Renal cortex interstitium (tissue), 11 donors: ENCODE measurements around the gene CHMP1A. TPM values are rescaled to one million over a fixed set of nuclear protein-coding genes. Genes with fewer than 3 reads are reported as not detected.

ENCODE experiments used
- DNase-seq, 11 donors: peaks; one replicate each; pipeline ENCODE4 v3.0.0-alpha.2; 2013; ENCODE audit warnings: low read depth in 9 of 11, low spot score in 4 of 11; ENCODE audit errors: extremely low read depth in 1 of 11
- polyA plus RNA-seq, 3 donors: library from polyadenylated mRNA; unstranded; fragments of 120-200 nt; gene quantifications; one replicate each; pipeline ENCODE4 v1.2.1, GENCODE V29; 2013; ENCODE audit not compliant: insufficient read length in 3 of 3

CHMP1A gene
- polyA plus RNA-seq, 3 donors: 60.4 to 83.1 (median 79.7) TPM

GRCh38 chr16:89599451-89599858 is 58.1 kb downstream of the CHMP1A start:
- no peak for DNase-seq

- DNase-seq: no peak
These were observed 59.3 kb downstream of the CHMP1A start for GRCh38 chr16:89598199-89598598.

DNA sequence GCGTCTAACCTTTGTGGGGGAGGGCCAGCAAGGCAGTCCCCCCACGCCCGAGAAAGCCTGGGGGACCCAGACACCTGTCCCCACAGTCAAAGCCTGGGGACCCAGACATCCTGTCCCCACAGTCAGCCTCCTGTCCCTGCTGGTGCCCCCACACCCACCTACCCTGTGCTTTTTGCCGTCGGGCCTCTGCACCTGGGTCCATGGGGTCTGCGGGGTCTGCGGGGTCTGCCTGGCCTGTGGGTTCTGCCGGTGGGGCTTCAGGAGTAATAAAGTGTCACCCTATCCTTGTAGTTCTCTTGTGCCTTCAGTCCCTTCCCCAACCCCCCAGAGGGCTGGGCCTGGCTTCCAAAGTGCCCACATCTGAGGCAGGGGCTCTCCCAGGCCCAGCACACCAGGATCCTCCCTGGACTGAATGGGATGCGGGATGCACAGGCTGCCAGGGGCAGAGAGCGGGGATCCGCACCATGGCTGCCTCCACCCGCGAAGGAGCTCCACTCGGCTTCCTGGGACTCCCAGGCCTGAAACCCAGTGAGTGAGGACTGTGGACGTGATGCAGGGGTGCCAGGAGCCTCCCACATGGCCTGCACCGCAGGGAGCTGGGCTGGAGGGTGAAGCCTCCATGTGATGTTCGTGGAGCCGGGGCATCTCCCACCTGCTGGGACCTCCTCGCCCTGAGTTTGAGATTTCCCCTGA is 60.4 kb downstream of the CHMP1A start:
- no peak for DNase-seq

DNA sequence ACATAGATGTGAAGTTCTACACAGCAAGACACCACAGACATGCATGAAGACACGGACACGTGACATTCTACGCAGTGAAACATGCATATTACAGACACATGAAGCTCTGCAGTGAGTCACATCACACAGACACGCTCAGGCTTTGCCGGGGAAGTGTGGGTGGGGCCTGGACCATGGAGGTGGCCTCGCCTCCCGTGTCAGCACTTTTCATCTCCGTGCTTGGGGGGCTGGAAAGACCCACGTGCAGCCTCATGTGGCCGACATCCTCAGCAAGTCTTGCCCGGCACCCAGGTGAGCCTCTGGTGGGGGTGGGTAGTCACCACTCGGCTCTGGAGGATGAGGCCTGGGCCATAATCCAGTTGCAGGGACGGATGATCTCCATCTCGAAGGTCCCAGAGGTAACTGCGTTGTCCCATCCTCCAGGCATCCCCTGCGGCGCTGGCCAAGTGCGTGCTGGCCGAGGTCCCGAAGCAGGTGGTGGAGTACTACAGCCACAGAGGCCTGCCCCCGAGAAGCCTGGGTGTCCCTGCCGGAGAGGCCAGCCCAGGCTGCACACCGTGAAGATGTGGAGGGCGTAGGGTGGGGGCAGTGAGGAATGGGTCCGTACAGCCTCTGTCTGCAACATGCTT is 61.3 kb downstream of the CHMP1A start:
- DNase-seq: no peak

DNA sequence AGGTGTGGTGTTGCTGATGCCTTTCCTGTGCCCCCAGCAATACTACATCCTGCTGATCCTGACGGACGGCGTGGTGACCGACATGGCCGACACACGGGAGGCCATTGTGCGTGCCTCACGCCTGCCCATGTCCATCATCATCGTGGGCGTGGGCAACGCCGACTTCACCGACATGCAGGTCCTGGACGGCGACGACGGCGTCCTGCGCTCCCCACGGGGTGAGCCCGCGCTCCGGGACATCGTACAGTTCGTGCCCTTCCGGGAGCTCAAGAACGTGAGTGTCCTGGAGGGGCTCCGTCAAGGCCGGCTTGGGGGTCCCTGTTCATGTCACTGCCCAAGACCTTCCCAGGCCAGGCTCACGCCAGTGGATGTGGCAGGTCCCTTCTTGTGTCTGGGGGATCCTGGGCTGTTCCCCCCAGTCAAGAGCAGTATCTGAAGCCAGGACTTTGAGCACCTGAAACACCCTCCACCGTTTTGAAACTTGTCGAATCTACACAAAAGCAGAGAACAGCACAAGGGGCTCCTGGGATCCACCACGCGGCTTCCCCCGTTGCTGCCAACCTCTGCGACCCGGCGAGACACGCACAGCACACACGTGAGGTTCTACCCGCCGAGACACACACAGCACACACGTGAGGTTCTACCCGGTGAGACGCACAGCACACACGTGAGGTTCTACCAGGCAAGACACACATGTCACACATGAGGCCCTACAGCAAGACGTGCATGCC is 62.0 kb downstream of the CHMP1A start:
- DNase-seq: no peak

Other genes with a start within 250 kb of the CHMP1A start
- gene ANKRD11, start 167.1 kb downstream of the CHMP1A start, polyA plus RNA-seq: 100 to 1,000 TPM in 2 of 3 donors, 10 to 100 TPM in 1; 98.3 to 127 (median 111) TPM
- 100 to 1,000 TPM in 1 of 3 donors, 10 to 100 TPM in 2; 92.6 to 132 (median 98.7) TPM for gene SPG7, start 149.3 kb downstream of the CHMP1A start, polyA plus RNA-seq
- gene RPL13, start 97.0 kb downstream of the CHMP1A start, polyA plus RNA-seq: 1,000 to 10,000 TPM; 1,503 to 2,429 (median 2,392) TPM
- gene CPNE7, start 82.0 kb downstream of the CHMP1A start, polyA plus RNA-seq: 1 to 10 TPM; 6.6 to 7.7 (median 6.8) TPM
- gene DPEP1, start 44.1 kb downstream of the CHMP1A start, polyA plus RNA-seq: 10 to 100 TPM; 28.6 to 62.6 (median 43.9) TPM
- gene SPATA33, start 128 bp upstream of the CHMP1A start, polyA plus RNA-seq: 10 to 100 TPM; 16.5 to 17.2 (median 16.6) TPM
- 100 to 1,000 TPM in 2 of 3 donors, 10 to 100 TPM in 1; 90.3 to 167 (median 127) TPM for gene CDK10, start 29.0 kb upstream of the CHMP1A start, polyA plus RNA-seq
- 10 to 100 TPM in 1 of 3 donors, 1 to 10 TPM in 2; 5.2 to 11.2 (median 8.2) TPM for gene SPATA2L, start 44.0 kb upstream of the CHMP1A start, polyA plus RNA-seq
- 10 to 100 TPM; 10.2 to 16.5 (median 13.1) TPM for gene VPS9D1, start 63.2 kb upstream of the CHMP1A start, polyA plus RNA-seq
- 10 to 100 TPM; 24.3 to 34.7 (median 29.5) TPM for gene ZNF276, start 63.8 kb upstream of the CHMP1A start, polyA plus RNA-seq
- gene FANCA, start 158.9 kb upstream of the CHMP1A start, polyA plus RNA-seq: 10 to 100 TPM; 26.0 to 41.3 (median 35.3) TPM
- gene SPIRE2, start 170.8 kb upstream of the CHMP1A start, polyA plus RNA-seq: 10 to 100 TPM; 10.4 to 19.5 (median 12.2) TPM
- 100 to 1,000 TPM; 131 to 182 (median 148) TPM for gene TCF25, start 215.9 kb upstream of the CHMP1A start, polyA plus RNA-seq